Tibial nerve (tissue), 4 donors: ENCODE data around the gene ATAD1.

Source experiments
- CTCF ChIP-seq, 5 experiments: fragments of 200-600 bp in 3 of 5; fragments of 450-650 bp in 2 of 5; sonication (generic) in 3 of 5; IDR thresholded peaks; one replicate each; pipeline ENCODE4 v1.5.1; 2016 to 2019; ENCODE audit warnings: antibody characterized with exemption in 5 of 5, mild to moderate bottlenecking in 3 of 5, moderate library complexity in 2 of 5
- EP300 ChIP-seq, 2 donors: sonication (generic); formaldehyde crosslinking; IDR thresholded peaks; one replicate each; pipeline ENCODE4 v1.6.1; 2017; ENCODE audit warnings: antibody characterized with exemption in 2 of 2, mild to moderate bottlenecking in 1 of 2

GRCh38 chr10:87767253-87767652, 50.8 kb downstream of the ATAD1 start:
- TF ChIP-seq CTCF (IDR thresholded peaks at IDR 0.05) (no peak), EP300 (IDR thresholded peaks at IDR 0.05) (no peak)
